Measurements from ENCODE around the gene LRP2.

GRCh38 chr2:169137924-169138323 lies 224.4 kb downstream of the LRP2 start:
- no peak for TF ChIP-seq POLR2AphosphoS5 (IDR thresholded peaks at IDR 0.05; ENCODE audit: borderline replicate concordance, low read depth, low read length)
- TF ChIP-seq EZH2 (IDR thresholded peaks at IDR 0.05): no peak

Data from SK-N-MC (cell line).